Measurements from ENCODE around the gene RPL32.
"Not testable (repeated sequence)": the region's sequence is repeated elsewhere in the genome, so short reads cannot be mapped to it uniquely, and the experiment has no call there.

Gene RPL32

GRCh38 chr3:12841149-12841969 is at the start of gene RPL32:
Gene RPL32, minus strand, starts transcription at chr3:12841565. Its CDS starts 1,328 bp downstream, at chr3:12840237.
- DNase-seq (ENCODE audit: low spot score): peak; percentile 88

GRCh38 chr3:12890610-12891390 is 49.4 kb upstream of the RPL32 start:
- DNase-seq (ENCODE audit: low spot score): no peak

- no peak for DNase-seq (ENCODE audit: low spot score)
Observed at GRCh38 chr3:12886736-12887135, 45.4 kb upstream of the RPL32 start.

GRCh38 chr3:12886106-12886679 is 44.8 kb upstream of the RPL32 start:
- no peak for DNase-seq (ENCODE audit: low spot score)

- no peak for DNase-seq (ENCODE audit: low spot score)
Observed at GRCh38 chr3:12885583-12885930, 44.2 kb upstream of the RPL32 start.

- no peak for DNase-seq (ENCODE audit: low spot score)
Observed at GRCh38 chr3:12884790-12885582, 43.6 kb upstream of the RPL32 start.

GRCh38 chr3:12884186-12884680 is 42.9 kb upstream of the RPL32 start:
- DNase-seq (ENCODE audit: low spot score): no peak

- DNase-seq (ENCODE audit: low spot score): no peak
Observed at GRCh38 chr3:12882336-12883310, 41.3 kb upstream of the RPL32 start.

- not testable (repeated sequence) for DNase-seq (ENCODE audit: low spot score)
Observed at GRCh38 chr3:12881858-12882257, 40.5 kb upstream of the RPL32 start.

- no peak for DNase-seq (ENCODE audit: low spot score)
Observed at GRCh38 chr3:12879191-12879815, 37.9 kb upstream of the RPL32 start.

- DNase-seq (ENCODE audit: low spot score): not testable (repeated sequence)
Observed at GRCh38 chr3:12878758-12879157, 37.4 kb upstream of the RPL32 start.

- DNase-seq (ENCODE audit: low spot score): no peak
Observed at GRCh38 chr3:12878141-12878574, 36.8 kb upstream of the RPL32 start.

GRCh38 chr3:12877040-12877439 is 35.7 kb upstream of the RPL32 start:
- no peak for DNase-seq (ENCODE audit: low spot score)

GRCh38 chr3:12875857-12876836 is 34.8 kb upstream of the RPL32 start:
- DNase-seq (ENCODE audit: low spot score): no peak

- no peak for DNase-seq (ENCODE audit: low spot score)
Observed at GRCh38 chr3:12871404-12871983, 30.1 kb upstream of the RPL32 start.

- peak; percentile 15 for DNase-seq (ENCODE audit: low spot score)
Observed at GRCh38 chr3:12870942-12871341, 29.6 kb upstream of the RPL32 start.

GRCh38 chr3:12869035-12869621 is 27.8 kb upstream of the RPL32 start:
- DNase-seq (ENCODE audit: low spot score): no peak

Measured in CD4-positive, alpha-beta T cell treated with Interleukin-6 at 100 ng/mL for 8 hours (primary cell).